ENCODE results near the gene CLECL1. TPM values are rescaled to one million over a fixed set of nuclear protein-coding genes. Genes with fewer than 3 reads are reported as not detected.

The CLECL1 gene
- total and polyA plus RNA-seq, 9 of the 15 experiments (the other 6 are each of a cell fraction or from before 2014, with no cell fraction given): 0.13 to 0.25 TPM; not detected in 7

DNA sequence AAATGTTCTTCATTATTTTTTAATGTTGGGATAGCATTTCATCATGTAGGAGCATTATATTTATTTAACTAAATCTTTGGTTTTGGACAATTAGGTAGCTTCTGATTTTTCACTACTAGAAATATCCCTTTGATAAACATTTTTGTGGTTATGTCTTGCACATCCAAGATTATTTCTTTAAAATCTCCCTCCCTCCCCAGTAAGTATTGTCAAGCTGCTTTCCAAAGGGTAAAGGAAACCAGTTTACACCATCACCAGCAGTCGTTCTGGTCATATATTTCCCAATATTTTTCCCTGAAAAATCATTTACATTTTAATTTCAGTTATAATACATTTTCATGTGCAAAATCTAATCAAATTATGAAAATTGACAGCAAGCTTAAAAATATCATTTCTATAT, 16.7 kb upstream of the CLECL1 start:
- ChIA-PET CTCF (ENCODE audit: low intra/inter-chr PET ratio) (interaction anchor here (1.6 to 5.7 kb wide), 2 partner anchors 48 to 390 kb away, joined by 6 to 71 read pairs; no protein-coding TSS in a partner anchor), POLR2A (interaction anchor here (0.6 to 1.7 kb wide), 2 partner anchors 11 to 39 kb away, joined by 3 to 9 read pairs; partner anchors contain the start of gene CD69)
- H3K9me1 ChIP-seq (ENCODE audit: control insufficient read depth, insufficient read depth, low read length): no peaks in the 10 kb centered on the region
- no peak for DNase-seq (ENCODE audit: extremely low read depth in 1 of 4, low spot score in 3 of 4)
- no peak for ATAC-seq
- no peaks in the 10 kb centered on the region for H3K9me3 ChIP-seq (replicated peaks; ENCODE audit: control insufficient read depth, insufficient read depth, low read depth, low read length)
- peak overlapping the region; percentile 76; the same call in 1 of the 2 replicates for H2AFZ ChIP-seq (ENCODE audit: low read depth, low read length)
- H3K4me2 ChIP-seq (ENCODE audit: insufficient read depth, low read length): no peak overlapping the region
- no peaks in the 10 kb centered on the region for H3K27me3 ChIP-seq (ENCODE audit: control insufficient read depth in 2 of 2, insufficient read depth in 2 of 2, low read length in 2 of 2)
- in situ Hi-C loops (cut with MboI): loop anchor here (5.0 to 10.0 kb wide), 3 partner anchors 48 to 393 kb away; no protein-coding TSS in a partner anchor
- FAIRE-seq: no peak
- 7% methylated on average over 1 of the region's 1 CpG for WGBS (ENCODE audit: insufficient coverage, low coverage, missing lambda C conversion rate)
- intact Hi-C loops (cut with micrococcal nuclease): loop anchor here (1.0 to 10.0 kb wide), 4 partner anchors 49 to 391 kb away; no protein-coding TSS in a partner anchor
- no TSS peak for BruUV-seq (replicated peaks)
- peaks cover 13% of the 10 kb centered on the region; the same call in 2 of the 3 replicates for H3K79me2 ChIP-seq (ENCODE audit: control insufficient read depth, insufficient read depth, low read length)
- no peak overlapping the region for H3K9ac ChIP-seq (ENCODE audit: insufficient read depth in 1 of 2, low read depth in 2 of 2, low read length in 2 of 2)
- no peak overlapping the region for H3K27ac ChIP-seq (ENCODE audit: extremely low read depth, low read depth, low read length)
- H4K20me1 ChIP-seq (replicated peaks; ENCODE audit: control insufficient read depth, insufficient read depth, low read length): no peaks in the 10 kb centered on the region; the same call in 1 of the 2 replicates
- H3K4me3 ChIP-seq: no peak overlapping the region
- TF ChIP-seq CCAR2 (IDR thresholded peaks at IDR 0.05; ENCODE audit: low read depth, low read length) (no peak), ZNF75A (CRISPR knock-in tag; IDR thresholded peaks at IDR 0.05) (no peak), HNRNPL (IDR thresholded peaks at IDR 0.05; ENCODE audit: low read depth, low read length) (no peak), RB1 (IDR thresholded peaks at IDR 0.05; ENCODE audit: low read depth) (no peak), ZBTB8A (IDR thresholded peaks at IDR 0.05; ENCODE audit: partially characterized antibody) (no peak), CBX2 (IDR thresholded peaks at IDR 0.05; ENCODE audit: insufficient read depth, low read length, poor library complexity, severe bottlenecking) (no peak), HDAC2 (IDR thresholded peaks at IDR 0.05) (no peak), ARNT (IDR thresholded peaks at IDR 0.05) (no peak), HCFC1 (IDR thresholded peaks at IDR 0.05; ENCODE audit: low read depth, low read length) (no peak), NFYB (IDR thresholded peaks at IDR 0.05; ENCODE audit: extremely low read depth, insufficient read length) (no peak), BRCA1 (IDR thresholded peaks at IDR 0.05) (no peak), BRCA1 (CRISPR knock-in tag; IDR thresholded peaks at IDR 0.05) (no peak), ZNF124 (CRISPR knock-in tag; IDR thresholded peaks at IDR 0.05) (no peak), ZNF263 (CRISPR knock-in tag; IDR thresholded peaks at IDR 0.05; ENCODE audit: borderline replicate concordance) (no peak), ZBTB7A (IDR thresholded peaks at IDR 0.05; ENCODE audit: borderline replicate concordance, control insufficient read depth, low read depth, low read length) (no peak), POLR2AphosphoS5 (IDR thresholded peaks at IDR 0.05; ENCODE audit: control insufficient read depth, insufficient read depth, low read depth, low read length) (no peak), IRF2 (CRISPR knock-in tag; IDR thresholded peaks at IDR 0.05) (no peak)
- TF ChIP-seq, protein P1, sequence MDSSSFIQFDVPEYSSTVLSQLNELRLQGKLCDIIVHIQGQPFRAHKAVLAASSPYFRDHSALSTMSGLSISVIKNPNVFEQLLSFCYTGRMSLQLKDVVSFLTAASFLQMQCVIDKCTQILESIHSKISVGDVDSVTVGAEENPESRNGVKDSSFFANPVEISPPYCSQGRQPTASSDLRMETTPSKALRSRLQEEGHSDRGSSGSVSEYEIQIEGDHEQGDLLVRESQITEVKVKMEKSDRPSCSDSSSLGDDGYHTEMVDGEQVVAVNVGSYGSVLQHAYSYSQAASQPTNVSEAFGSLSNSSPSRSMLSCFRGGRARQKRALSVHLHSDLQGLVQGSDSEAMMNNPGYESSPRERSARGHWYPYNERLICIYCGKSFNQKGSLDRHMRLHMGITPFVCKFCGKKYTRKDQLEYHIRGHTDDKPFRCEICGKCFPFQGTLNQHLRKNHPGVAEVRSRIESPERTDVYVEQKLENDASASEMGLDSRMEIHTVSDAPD (CRISPR knock-in tag; IDR thresholded peaks at IDR 0.05): no peak
- TF ChIP-seq, protein P2, sequence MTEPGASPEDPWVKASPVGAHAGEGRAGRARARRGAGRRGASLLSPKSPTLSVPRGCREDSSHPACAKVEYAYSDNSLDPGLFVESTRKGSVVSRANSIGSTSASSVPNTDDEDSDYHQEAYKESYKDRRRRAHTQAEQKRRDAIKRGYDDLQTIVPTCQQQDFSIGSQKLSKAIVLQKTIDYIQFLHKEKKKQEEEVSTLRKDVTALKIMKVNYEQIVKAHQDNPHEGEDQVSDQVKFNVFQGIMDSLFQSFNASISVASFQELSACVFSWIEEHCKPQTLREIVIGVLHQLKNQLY (CRISPR knock-in tag; conservative IDR thresholded peaks at IDR 0.05): no peak
- TF ChIP-seq, protein P3, sequence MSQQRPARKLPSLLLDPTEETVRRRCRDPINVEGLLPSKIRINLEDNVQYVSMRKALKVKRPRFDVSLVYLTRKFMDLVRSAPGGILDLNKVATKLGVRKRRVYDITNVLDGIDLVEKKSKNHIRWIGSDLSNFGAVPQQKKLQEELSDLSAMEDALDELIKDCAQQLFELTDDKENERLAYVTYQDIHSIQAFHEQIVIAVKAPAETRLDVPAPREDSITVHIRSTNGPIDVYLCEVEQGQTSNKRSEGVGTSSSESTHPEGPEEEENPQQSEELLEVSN (IDR thresholded peaks at IDR 0.05; ENCODE audit: borderline replicate concordance in 1 of 2, extremely low read depth in 1 of 2, insufficient read depth in 1 of 2, insufficient read length in 1 of 2, low read depth in 1 of 2, low read length in 1 of 2, poor library complexity in 1 of 2, severe bottlenecking in 1 of 2): no peak
- H3K4me1 ChIP-seq (replicated peaks in 1 of 2; ENCODE audit: control insufficient read depth in 2 of 2, insufficient read depth in 2 of 2, low read length in 2 of 2): no peaks in the 10 kb centered on the region; a peak in 1 of 5 replicates
- peaks cover 22% of the 10 kb centered on the region for H3K36me3 ChIP-seq (ENCODE audit: control insufficient read depth, insufficient read depth, low read length)
